ENCODE results near the gene SAT2. TPM values are rescaled to one million over a fixed set of nuclear protein-coding genes. Genes with fewer than 3 reads are reported as not detected.

SAT2 gene
- total RNA-seq, 1 donor from 2014 or later, result 89.1 TPM

GRCh38 chr17:7579001-7579833 is 48.4 kb downstream of the SAT2 start, which contains the start of gene CD68:
CD68 (plus strand) TSS chr17:7579638; CDS start chr17:7579678, 40 bp downstream.
- H3K27me3 Mint-ChIP-seq (ENCODE audit: low read depth), result peaks cover 51% of the 10 kb centered on the region
- H3K36me3 Mint-ChIP-seq (ENCODE audit: low read depth), result peaks cover 65% of the 10 kb centered on the region
- H3K27ac Mint-ChIP-seq (ENCODE audit: unreplicated experiment), result peak within 1 kb of the TSS; percentile 93
- no peaks in the 10 kb centered on the region for H3K9me3 Mint-ChIP-seq
- DNase-seq (ENCODE audit: low read depth, low spot score), result no peak
- no peak for TF ChIP-seq CTCF (conservative IDR thresholded peaks at IDR 0.05)
- peaks cover 72% of the 10 kb centered on the region for H3K4me1 Mint-ChIP-seq
- H3K4me3 Mint-ChIP-seq, result peak within 1 kb of the TSS; percentile 99

GRCh38 chr17:7577327-7578199 is 50.1 kb downstream of the SAT2 start:
- Mint-ChIP-seq H3K4me3 (peak overlapping the region; percentile 99), H3K9me3 (no peaks in the 10 kb centered on the region), H3K36me3 (ENCODE audit: low read depth) (peaks cover 70% of the 10 kb centered on the region), H3K27me3 (ENCODE audit: low read depth) (peaks cover 50% of the 10 kb centered on the region), H3K4me1 (peaks cover 68% of the 10 kb centered on the region), H3K27ac (ENCODE audit: unreplicated experiment) (peak overlapping the region; percentile 51)
- no peak for TF ChIP-seq CTCF (conservative IDR thresholded peaks at IDR 0.05)
- DNase-seq (ENCODE audit: low read depth, low spot score), result no peak

- DNase-seq (ENCODE audit: low read depth, low spot score), result no peak
- Mint-ChIP-seq H3K4me1 (peaks cover 73% of the 10 kb centered on the region), H3K9me3 (no peaks in the 10 kb centered on the region), H3K4me3 (peak overlapping the region; percentile 99), H3K27ac (ENCODE audit: unreplicated experiment) (no peak overlapping the region), H3K36me3 (ENCODE audit: low read depth) (peaks cover 71% of the 10 kb centered on the region), H3K27me3 (ENCODE audit: low read depth) (peaks cover 51% of the 10 kb centered on the region)
- TF ChIP-seq CTCF (conservative IDR thresholded peaks at IDR 0.05), result no peak
Measured at GRCh38 chr17:7576432-7576937, 51.1 kb downstream of the SAT2 start.

Other genes starting within 250 kb of the SAT2 start
- 0.21 and 0.43 TPM in 2 replicates for gene TNK1, start 246.7 kb downstream of the SAT2 start, total RNA-seq
- 21.9 and 25.7 TPM in 2 replicates for gene PLSCR3, start 233.3 kb downstream of the SAT2 start, total RNA-seq
- gene TMEM256, start 223.7 kb downstream of the SAT2 start, total RNA-seq, result 71.5 and 71.6 TPM in 2 replicates
- 104 and 106 TPM in 2 replicates for gene NLGN2, start 220.0 kb downstream of the SAT2 start, total RNA-seq
- 0.26 and 0.93 TPM in 2 replicates for gene SPEM1, start 207.5 kb downstream of the SAT2 start, total RNA-seq
- not detected in 2 replicates for gene SPEM2, start 202.2 kb downstream of the SAT2 start, total RNA-seq
- not detected in 2 replicates for gene SPEM3, start 199.0 kb downstream of the SAT2 start, total RNA-seq
- 1.1 and 1.3 TPM in 2 replicates for gene TMEM102, start 192.4 kb downstream of the SAT2 start, total RNA-seq
- 6.0 and 6.5 TPM in 2 replicates for gene FGF11, start 188.3 kb downstream of the SAT2 start, total RNA-seq
- gene CHRNB1, start 182.8 kb downstream of the SAT2 start, total RNA-seq, result 9.7 and 9.9 TPM in 2 replicates
- 13.6 and 14.3 TPM in 2 replicates for gene ZBTB4, start 148.2 kb downstream of the SAT2 start, total RNA-seq
- not detected in 2 replicates for gene SLC35G6, start 146.4 kb downstream of the SAT2 start, total RNA-seq
- gene POLR2A, start 143.5 kb downstream of the SAT2 start, total RNA-seq, result 181 and 183 TPM in 2 replicates
- 4.1 and 5.4 TPM in 2 replicates for gene TNFSF12, start 78.8 kb downstream of the SAT2 start, total RNA-seq
- gene TNFSF13, start 69.1 kb downstream of the SAT2 start, total RNA-seq, result 0.45 and 0.86 TPM in 2 replicates
- gene SENP3, start 65.9 kb downstream of the SAT2 start, total RNA-seq, result 83.7 and 85.7 TPM in 2 replicates
- 0.49 and 1.6 TPM in 2 replicates for gene CD68, start 48.2 kb downstream of the SAT2 start, total RNA-seq
- 74.4 and 83.7 TPM in 2 replicates for gene MPDU1, start 44.0 kb downstream of the SAT2 start, total RNA-seq
- 0.65 and 0.84 TPM in 2 replicates for gene SOX15, start 37.7 kb downstream of the SAT2 start, total RNA-seq
- gene FXR2, start 12.9 kb downstream of the SAT2 start, total RNA-seq, result 51.9 and 53.8 TPM in 2 replicates
- 2.3 and 2.5 TPM in 2 replicates for gene SHBG, start 2.3 kb upstream of the SAT2 start, total RNA-seq
- gene ATP1B2, start 23.1 kb upstream of the SAT2 start, total RNA-seq, result 12.1 and 14.3 TPM in 2 replicates
- 135 and 150 TPM in 2 replicates for gene TP53, start 59.7 kb upstream of the SAT2 start, total RNA-seq
- gene WRAP53, start 60.7 kb upstream of the SAT2 start, total RNA-seq, result 35.7 and 41.1 TPM in 2 replicates
- 25.3 and 25.5 TPM in 2 replicates for gene EFNB3, start 77.4 kb upstream of the SAT2 start, total RNA-seq
- 0.16 and 0.27 TPM in 2 replicates for gene DNAH2, start 89.9 kb upstream of the SAT2 start, total RNA-seq
- gene KDM6B, start 206.4 kb upstream of the SAT2 start, total RNA-seq, result 64.8 and 70.2 TPM in 2 replicates
- 6.7 and 8.4 TPM in 2 replicates for gene TMEM88, start 227.2 kb upstream of the SAT2 start, total RNA-seq
- 83.4 and 87.2 TPM in 2 replicates for gene NAA38, start 229.7 kb upstream of the SAT2 start, total RNA-seq
- gene CYB5D1, start 230.2 kb upstream of the SAT2 start, total RNA-seq, result 12.7 and 13.3 TPM in 2 replicates

All from neural crest cell (in vitro differentiated cells).